ENCODE measurements around the gene DOK6.

DNA sequence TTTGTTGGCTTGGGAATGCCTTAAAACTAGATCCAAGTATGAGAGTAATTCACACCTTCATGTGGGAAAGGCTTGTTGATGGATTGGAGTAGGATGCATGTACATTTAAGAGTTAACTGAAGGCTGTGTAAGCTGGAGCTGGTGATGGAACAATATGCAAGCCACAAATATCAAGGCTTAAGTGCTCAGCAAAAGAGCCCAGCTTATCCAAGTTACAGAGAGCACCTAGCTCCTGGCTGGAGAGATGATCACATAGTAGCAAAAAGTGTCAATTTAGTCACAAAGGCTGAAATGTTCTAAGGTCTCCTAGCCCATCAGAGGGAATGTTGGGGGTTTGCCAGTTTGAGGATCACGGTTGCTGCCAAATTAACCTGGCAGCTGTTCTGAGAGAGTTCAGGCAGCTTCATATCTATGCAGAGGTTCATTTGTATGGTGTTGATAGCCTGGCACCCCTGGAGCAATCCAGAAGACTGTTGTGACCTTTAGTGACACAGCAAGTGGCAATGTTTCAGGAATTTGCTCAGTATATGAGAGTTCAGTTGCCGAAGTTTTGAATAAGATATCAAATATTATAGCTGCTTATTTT, 228.2 kb downstream of the DOK6 start:
- TF ChIP-seq CTCF (IDR thresholded peaks at IDR 0.05 in 4 of 5, conservative IDR thresholded peaks at IDR 0.05 in 1 of 5) = no peak
- TF ChIP-seq POLR2A (IDR thresholded peaks at IDR 0.05) = no peak
